Activated T-helper 1 cell treated with Interleukin-2 at 50 U/mL for 16 hours (primary cell): ENCODE measurements around the gene IL1RL2.

Experiments used
- DNase-seq: peaks from one replicate; pipeline ENCODE4 v3.0.0-alpha.2; 2020; ENCODE audit warnings: low read depth

Gene IL1RL2

DNA sequence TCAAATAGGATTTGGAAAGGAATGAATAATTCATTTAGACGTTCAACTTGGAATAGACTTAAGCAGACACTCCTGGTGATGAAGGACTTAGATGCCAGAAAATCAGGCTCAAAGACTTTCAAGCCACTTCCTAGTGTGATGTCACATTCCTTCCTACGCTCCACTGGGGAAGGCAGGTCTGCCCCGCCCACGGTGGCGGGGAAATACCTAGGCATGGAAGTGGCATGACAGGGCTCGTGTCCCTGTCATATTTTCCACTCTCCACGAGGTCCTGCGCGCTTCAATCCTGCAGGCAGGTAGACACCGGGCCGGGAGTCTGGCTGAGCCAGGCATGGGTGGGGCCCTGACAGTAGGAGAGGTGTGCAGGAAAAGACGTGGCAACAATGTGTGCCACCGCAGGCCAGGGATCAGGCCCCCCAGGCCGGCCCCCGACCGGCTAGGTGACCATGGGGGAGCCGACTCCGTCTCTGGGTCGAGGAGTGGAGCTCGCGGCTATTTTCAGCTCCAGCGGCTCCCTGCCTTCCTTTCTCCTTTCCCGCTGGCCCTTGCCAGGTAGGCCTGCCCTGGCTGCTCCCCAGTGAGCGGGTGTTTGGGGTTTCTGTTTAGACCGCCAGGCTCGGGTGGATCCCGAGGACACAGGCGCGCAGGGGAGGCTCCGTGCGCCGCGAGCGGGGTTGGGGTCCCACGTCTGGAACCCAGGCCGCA is at the start of gene IL1RL2:
IL1RL2 (plus strand) TSS at position 233 of the 705 bp plus-strand sequence. CDS start 845 bp downstream, outside the sequence.
- no peak for DNase-seq

DNA sequence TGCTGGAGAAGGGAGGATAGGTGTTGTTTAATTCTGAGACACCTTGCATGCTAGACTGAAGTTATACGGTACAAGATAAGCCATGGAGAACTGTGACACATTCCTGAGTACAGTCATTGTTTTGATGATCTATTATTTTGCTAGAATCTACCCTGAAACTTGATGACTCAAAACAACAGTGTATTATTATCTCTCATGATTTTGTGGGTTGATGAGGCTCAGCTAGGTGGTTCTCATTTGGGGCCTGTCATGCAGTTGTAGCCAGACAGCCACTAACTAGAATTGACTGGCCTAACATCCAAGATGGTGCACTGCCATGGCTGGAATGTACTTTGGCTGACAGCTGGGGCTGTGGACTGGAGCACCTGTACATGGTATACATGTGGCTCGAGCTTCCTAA is 49.7 kb upstream of the IL1RL2 start:
- DNase-seq = no peak

DNA sequence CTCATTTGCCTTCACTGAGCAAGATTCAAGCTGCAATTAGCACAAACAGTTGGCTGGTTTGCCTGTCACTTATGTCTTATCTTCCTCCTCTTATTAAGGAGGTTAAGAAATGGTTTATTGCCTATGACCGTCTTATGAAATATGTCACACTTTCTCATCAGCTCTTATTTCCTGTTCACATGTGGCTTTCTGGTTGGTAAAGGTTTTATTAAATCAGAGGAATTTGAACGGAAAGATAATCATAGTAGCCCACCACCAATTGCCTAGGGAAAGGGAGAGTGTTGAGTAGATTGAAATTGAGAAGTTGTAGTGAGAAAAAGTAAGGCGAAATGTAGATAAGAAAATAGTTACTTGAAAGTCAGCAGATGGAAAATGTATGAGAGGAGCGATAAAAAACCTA is 48.5 kb upstream of the IL1RL2 start:
- no peak for DNase-seq

DNA sequence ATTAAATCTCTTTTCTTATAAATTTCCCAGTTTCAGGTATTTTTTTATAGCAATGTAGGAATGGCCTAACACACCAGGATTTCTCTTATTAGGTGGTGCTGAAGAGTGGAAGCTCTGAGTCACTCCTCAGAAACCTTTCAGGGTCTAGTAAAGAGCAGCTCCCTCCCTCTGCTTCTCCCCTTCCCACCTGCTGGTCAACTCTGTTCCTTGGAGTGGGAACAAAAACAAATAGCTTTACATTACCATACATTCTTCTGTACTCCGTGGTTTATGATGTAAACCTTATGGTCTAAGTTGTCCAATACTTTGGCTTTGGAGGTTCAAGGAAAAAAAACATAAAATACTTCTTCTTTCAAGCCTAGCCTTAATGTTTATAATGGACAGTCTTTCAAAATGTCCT is 47.0 kb upstream of the IL1RL2 start:
- DNase-seq = no peak

DNA sequence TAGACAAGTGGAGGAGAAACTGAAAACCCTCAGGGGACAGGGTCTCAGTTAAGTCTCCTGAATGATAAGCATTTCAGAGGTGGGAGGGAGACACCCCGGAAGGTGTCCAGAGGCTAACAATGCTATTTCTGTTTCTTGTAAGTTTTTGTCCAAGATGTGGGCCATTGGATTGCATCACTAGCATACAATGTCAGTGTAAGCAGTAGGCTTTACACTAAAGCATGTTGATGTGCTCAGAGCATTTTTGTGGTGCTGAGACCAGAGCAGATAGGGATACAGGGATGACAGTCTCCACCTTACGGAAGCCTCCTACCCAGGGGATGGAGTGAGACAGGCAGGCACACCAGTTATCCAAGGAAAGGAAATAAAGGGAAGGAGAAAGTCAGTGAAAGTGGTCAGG is 46.4 kb upstream of the IL1RL2 start:
- DNase-seq = no peak

DNA sequence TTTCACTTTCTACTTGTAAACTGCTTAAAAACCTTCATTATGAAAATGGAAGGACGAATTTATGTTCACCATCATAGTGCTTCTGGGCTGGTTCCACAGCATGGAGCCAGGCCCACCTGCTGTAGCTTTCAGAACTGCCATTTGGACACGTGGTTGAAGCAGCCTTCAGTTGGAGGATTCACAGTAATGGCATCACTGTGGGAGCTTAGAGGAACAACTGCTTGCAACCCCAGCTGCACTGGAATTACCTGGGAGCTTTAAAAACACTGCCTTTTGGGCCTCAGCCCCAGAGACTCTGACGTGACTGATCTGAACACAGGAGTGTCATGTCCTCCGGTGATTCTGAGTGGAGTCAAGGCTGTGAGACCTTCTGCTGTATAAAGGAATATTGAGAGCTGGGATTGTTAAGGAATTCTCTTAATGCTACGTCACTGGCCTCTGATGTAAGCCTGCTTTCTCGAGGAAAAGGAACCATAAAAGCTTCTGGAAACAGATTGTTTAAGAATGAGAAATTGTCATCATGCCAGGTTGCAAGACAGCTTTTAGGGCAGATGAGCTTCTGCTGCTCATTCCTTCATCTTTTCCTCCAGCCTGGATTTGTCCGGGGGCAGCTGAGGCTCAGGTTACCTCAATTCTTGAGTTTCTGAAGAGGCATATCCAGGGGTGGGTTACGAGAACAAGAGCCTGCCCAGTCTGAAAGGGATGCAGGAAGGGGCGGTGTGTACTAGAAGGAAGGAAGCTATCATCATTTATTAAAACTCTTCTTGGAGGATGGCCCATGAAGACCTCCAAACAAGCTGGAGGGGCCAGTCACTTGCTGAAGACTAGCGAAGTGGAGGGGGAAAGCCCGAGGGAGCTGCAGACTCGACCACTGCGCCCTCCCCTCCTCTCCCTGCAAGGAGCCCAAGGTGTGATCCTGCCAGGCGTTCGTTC is 45.5 kb upstream of the IL1RL2 start:
- DNase-seq = no peak

DNA sequence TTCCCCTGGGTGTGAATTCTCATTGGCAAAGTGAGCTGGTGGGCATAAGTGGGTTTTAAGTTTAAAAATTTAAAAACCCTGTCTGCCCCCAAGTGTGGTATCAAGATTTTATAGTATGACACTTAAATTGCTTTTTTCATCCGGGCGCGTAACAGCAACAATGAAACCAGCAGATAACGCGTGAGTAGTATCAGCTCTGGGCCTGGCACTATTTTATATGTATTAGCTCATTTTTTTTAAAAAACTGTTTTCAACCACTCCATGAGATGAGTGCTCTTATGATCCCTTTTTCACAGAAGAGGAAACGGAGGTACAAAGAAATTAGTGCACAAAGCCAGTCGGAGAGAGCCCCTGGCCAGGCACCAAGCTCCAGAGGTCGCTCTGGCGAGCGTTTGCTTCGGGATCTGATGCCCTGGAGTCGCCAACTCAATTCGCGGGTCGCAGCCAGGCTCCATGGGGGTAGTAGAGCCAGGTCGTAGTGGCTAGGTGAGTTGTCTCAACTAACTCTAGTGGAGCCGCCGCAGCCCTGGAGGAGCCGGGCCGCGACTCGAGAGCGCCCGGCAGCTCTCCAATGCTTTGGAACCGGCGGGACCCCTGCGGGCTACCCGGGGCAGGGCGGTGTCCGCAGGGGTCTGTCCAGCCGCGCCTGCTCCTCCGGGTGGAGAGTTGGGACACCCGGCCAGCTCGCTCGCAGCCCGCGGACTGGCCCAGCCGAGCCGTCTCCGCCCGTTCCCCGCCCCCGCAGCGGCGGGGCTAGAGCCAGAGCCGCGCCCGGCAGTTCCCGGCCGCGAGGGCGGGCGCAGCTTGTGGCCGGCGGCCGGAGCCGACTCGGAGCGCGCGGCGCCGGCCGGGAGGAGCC is 44.6 kb upstream of the IL1RL2 start, which contains the start of gene IL1R1:
IL1R1 (plus strand) TSS at position 777 of the 859 bp plus-strand sequence. CDS start 14,979 bp downstream, outside the sequence.
- DNase-seq = no peak

DNA sequence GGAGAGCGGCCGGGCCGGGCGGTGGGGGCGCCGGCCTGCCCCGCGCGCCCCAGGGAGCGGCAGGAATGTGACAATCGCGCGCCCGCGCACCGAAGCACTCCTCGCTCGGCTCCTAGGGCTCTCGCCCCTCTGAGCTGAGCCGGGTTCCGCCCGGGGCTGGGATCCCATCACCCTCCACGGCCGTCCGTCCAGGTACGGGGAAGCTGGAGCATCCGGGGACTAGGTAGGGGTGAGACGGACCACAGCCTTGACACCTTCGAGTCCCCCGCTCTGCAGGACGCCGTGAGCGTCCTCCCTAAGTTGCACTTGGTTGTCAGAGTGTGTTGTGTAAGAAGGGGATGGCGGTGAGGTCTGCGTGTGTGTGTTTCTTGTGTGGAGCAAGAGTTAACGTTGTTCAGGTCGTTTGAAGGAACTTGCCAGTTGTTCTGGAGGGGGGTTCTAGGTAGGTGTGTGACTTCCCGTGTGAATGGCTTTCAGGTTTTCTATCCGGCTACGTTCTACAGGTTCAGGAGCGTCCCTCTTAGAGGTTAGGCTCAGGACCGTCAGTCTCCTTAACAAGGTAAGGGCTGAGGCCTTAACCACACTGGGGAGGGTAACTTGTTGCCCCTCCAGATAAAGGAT is 43.9 kb upstream of the IL1RL2 start:
- DNase-seq = no peak

DNA sequence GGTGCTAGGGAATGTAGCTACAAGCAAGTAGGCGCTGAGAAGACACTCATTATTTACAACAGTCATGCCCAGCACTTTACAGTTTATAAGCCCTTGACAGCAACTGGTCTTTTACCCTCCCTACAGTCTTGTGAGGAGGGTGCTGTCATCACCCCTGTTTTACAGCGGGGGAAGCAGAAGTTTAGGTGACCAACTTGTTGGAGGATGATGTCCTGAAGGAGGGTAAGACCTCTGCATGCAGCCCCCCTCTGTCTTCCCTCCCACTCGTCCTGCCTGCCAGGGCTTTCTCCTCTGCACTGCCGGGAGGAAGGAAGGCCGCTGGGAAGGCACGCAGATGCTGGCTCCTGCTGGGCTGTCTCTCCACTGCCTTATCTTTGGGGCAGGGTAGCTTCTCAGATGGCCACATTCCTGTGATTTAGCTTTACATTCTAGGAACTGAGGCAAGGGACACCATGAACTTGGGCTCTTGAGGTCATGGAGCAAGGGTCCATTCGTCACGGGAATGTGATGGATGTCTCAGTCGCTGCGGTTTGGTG is 43.3 kb upstream of the IL1RL2 start:
- DNase-seq = no peak

DNA sequence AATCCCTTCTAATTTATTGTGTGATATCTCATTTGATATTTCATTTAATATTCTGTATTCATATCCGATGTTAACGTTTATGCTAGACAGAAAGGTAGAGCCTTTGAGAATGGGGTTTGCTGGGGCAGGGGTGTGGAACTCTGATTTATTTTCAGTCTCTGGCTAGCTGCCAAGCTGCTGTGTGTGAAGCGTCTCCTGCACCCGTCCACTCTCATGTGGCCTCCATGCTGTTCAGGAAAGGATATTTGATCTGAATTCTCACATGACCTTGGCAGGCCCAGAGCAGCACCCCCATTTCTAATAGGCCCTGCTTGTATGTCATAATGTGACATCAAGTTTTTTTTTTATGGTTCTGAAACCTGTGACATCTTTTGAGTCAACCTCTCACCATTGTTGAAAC is 42.7 kb upstream of the IL1RL2 start:
- no peak for DNase-seq

DNA sequence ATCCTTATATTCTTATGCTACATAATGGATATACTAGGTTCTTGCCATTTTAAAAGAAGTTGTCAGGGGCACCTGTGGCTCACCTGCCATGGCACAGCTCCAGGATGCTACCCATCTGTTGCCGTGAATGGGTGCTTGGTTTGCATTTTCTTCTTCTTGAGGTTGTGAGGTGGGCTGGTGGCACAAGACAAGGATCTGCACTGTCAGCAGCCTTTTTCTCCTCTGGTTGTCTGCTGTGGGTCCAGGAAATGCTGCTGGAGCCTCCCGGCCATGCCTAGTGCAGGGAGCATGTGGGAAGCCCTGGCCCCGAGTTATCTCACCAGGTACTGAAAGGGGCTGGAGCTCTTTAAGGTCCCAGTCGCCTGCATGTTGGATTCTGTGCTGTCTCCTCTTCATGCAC is 41.7 kb upstream of the IL1RL2 start:
- DNase-seq = no peak

DNA sequence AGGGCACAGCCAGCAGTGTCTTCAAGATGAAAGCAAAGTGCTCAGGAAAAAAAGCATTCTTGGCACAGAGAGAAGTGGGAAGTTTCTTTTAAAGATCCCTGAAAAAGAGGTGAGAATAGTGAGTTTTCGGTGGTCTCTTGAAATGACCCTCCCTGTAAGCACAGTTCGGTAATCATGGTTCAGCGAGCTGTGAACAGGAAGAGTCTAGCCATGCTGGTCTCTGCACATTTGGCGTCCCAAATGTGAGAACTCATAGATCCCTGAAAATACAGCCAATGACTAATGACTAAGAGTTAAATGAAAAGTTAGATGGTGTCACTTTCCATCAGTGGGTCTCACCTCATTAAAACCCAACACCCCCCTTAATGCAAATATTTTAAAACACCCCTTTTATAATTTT is 40.9 kb upstream of the IL1RL2 start:
- no peak for DNase-seq

DNA sequence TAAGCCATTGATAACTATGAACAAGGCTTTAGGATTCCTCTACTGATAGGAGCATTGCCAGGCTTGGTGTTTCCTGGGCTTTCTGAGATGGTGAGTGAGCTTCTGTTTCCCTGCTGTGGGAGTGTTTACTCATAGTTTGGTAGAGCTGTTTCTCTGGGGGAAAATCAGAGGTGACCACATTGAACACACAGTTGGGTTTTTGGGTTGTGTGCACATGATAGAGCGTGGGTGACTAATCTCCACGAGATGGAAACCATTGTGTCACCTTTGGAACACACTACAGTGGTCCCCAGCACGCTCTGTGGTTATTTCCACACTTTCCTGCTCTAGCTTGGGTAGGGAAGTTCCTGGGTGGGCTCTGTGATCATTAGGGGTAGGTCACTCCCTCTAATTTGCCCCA is 38.9 kb upstream of the IL1RL2 start:
- no peak for DNase-seq

DNA sequence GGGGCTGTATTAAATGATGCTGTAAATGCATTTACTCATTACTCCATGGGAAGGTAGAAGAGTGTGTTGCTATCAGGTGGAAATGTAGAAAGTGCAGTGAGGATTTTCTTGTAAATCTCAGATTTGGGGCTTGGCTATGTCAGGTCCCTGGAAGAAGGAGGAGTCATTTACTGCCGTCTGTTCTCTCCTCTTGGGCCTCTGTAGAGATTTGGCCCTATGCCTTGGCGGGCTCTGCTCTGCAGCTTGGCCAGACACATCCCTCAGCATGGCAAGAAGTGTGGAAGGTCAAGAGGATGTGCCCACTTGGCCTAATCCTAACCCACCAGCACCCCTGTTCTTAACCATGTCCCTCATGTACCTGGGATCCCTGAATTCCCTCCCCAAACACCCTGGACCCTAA is 37.6 kb upstream of the IL1RL2 start:
- no peak for DNase-seq

DNA sequence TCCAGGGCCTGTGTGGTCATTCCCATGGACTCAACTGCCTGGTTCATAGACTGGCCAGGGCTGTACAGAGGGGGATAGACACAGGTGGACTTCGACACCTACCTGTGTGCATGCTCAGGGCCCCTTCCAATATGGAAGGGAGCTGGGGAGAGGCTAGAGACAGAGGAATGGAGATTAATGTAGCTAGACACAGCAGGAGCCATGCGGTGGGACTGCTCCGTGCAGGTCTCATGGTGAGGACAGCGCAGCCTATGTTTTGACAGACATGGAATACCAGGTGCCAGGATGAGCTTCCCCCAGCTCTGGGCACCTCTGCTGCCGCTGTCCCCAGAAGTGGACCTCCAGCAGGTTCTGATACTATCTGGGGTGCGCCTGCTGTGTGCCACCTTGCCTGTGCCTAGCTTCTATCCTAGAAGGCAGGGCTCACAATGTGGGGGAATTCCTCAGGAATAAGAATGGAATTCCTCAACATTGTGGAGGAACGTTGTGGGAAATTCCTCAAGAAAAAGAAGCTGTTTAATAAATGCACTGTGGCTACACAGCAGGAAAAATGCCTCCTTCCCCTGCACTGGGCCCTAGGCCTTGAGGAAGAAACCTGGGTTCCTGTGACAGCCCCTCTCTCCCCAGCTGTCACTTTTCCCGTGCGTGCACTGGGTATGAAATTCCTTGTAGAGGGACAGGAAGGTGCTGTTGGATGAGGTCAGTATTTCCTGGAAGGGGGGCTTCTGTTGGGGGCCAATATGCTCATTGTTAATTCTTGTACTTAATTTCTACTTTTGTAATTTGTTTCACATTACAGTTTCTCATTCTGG is 37.0 kb upstream of the IL1RL2 start:
- no peak for DNase-seq

DNA sequence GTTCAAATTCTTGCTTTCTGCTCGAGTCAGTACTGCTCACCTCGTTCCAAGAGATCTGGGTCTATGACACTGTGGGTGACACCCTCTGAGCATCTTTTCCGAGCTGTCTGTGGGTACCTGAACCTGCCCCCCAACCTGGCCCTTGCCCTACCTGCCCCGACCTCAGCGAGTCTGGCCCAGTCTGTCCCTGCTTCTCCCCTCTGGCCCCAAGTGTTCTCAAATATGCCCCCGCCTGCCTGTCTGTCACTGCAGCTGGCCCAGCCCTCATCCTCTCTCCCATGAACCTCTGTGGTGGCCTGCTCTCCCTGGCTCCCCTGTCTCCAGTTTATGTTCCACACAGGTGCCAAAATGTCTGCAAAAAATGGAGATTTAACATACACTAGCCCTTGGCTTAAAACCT is 32.5 kb upstream of the IL1RL2 start:
- DNase-seq = no peak

DNA sequence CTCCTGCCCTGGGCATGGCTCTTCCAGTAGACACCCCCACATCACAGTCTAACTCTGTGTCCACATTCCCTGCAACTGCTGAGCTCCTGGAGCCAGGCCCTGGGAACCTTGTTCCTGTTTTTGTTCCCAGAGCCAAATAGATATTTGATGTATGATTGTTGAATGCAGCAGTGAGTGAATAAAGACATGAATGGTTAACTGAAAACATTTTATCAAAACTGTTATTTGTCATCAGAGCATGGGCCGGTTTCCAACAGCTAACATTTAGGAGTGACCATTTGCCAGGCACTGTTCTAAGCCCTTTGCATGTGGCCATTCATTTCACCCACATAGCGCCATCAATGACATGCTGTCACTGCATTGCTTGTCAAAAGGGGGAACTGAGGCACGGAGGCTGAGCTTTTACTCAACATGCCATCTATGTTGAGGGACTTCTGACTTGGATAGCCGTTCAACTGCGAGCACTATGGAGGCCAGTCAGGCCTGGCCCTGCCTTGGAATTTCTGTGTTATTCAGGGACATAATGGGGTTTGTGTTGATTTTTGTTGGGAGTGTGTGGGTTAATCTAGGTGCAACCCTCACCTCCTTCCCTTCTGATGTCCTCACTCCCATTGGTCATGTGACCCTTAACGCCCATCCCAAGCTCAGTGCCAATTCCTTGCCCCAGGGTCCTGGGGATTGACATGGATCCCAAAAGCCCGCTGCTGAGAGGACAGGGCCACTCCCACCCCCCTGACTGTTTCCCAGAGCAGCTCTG is 31.7 kb upstream of the IL1RL2 start:
- DNase-seq = no peak

DNA sequence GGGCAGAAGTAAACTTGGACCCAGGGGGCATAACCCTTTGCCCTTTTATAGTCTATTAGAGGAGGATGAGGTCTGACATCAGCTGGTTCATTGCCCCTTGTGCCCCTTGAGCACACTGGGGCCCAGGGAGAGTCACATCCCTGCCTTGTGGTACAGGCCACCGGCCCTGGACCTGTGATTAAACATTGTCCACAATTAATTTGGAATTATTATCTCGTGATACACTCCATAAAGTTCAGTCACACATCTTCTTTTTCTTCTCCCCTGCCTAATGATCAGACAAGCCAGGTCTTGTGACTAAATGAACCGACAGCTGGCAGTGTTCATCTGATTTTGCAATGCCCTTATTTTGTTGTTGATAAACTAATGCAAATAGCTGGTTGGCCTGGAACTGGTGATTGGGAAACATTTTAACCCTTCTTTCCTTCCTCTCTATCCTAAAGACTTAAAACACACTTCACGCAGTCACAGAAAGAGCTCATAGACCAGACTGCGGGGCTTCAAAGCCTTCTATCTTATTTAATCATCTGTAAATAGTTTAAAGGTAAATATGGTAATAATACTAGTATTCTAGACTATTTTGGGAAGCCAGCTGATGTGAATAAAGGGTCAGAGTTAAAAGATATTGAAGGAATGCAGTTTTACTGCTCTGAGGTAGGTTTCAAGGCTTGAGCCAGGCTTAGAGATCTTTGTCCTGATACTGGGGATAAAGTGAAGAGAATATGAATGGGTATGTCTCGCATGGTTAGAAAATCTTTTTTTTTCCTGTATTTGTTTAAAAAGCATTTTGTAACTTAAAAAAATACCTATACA is 30.9 kb upstream of the IL1RL2 start:
- DNase-seq = no peak
